CD4-positive, alpha-beta T cell treated with Interleukin-15 for 1 hour (primary cell): ENCODE data around the gene PRSS2.
A peak's percentile ranks its signal among the peaks of the same experiment; 100 is the strongest.
"Not testable (repeated sequence)": the region's sequence is repeated elsewhere in the genome, so short reads cannot be mapped to it uniquely, and the experiment has no call there.

Source experiments
- DNase-seq: peaks from one replicate; pipeline ENCODE4 v3.0.0-alpha.2; 2020

The PRSS2 gene

GRCh38 chr7:142770661-142771352 is at the start of gene PRSS2:
Gene PRSS2, plus strand, starts transcription at chr7:142770970. Its CDS starts 13 bp downstream, at chr7:142770983.
- DNase-seq, result no peak

DNA sequence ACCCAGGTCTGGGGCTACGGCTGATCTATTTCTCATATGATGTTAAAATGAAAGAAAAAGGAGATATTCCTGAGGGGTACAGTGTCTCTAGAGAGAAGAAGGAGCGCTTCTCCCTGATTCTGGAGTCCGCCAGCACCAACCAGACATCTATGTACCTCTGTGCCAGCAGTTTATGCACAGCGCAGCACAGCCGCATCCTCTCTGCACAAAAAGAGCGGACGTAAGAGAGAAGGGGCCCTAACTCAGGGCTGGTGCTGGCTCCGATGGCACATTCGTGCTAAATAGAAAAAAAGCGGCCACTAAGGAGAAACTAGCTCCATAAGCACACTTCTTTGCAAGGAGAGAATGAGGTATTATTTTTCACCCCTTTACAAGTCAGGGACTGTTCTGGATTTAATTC is 49.8 kb upstream of the PRSS2 start:
- no peak for DNase-seq

GRCh38 chr7:142722248-142722794 is 48.4 kb upstream of the PRSS2 start:
- no peak for DNase-seq

DNA sequence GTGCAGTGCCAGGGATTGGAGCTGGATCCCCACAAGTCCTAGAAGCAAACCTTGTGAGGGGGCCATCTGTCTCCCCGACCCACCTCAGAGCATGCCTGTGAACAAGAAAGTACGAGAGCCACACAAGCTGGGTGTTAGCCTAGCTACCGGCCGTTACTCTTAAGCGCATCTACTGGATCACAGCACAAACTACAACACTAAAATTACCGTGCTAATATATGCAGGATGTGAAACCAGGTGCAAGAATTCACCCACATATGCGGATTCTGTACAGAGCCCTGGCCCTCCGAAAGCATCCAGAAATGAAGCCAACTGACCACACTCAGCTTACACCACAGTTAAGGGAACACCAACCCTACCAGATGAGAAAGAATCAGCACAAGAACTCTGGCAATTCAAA is 37.5 kb upstream of the PRSS2 start:
- no peak for DNase-seq

DNA sequence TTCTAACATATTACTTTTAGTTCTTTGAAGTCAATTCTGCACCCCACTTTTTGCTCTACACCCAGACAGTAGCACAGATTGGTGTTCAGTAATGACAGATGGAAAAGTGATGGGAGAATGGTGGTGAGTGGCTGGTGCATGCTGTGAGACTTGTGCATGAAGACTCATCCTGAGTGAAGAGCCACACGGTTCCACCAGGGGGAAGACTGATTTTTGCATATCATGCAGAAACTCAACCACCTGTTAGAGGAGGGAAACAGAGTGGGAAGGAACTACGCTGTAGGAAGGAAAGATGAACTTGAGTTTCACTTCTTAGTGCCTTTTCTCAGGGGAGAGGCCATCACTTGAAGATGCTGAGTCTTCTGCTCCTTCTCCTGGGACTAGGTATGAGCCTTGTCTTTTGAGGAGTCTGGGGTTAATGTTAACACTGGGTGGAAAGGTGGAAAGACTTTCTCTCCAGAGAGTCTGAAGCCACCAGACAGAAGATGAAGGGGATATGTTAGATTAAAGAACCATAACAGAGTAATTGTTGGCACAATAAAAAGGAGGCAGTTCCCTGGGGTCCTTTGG is 30.8 kb upstream of the PRSS2 start:
- peak; percentile 25 for DNase-seq

- no peak for DNase-seq
Observed at GRCh38 chr7:142740786-142741185, 30.0 kb upstream of the PRSS2 start.

DNA sequence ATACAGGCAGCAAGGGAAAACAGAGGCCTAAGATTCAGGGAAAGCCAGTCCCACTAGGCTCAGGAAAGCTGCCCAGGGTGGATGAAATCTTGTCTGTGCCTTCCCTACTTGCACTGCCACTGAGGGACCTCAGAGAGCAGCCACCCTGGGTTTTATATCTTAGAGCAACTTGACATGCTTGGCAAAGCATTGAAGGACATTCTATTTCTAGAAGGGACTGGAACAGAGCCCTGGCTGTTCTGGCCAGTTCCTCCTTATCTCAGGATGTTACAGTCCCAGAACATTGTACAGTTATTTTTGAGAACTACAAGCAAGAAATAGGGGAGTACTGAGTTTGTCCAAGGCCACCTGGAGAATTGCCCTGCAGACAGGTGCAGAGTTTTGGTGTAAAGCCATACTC is 28.8 kb upstream of the PRSS2 start:
- not testable (repeated sequence) for DNase-seq

DNA sequence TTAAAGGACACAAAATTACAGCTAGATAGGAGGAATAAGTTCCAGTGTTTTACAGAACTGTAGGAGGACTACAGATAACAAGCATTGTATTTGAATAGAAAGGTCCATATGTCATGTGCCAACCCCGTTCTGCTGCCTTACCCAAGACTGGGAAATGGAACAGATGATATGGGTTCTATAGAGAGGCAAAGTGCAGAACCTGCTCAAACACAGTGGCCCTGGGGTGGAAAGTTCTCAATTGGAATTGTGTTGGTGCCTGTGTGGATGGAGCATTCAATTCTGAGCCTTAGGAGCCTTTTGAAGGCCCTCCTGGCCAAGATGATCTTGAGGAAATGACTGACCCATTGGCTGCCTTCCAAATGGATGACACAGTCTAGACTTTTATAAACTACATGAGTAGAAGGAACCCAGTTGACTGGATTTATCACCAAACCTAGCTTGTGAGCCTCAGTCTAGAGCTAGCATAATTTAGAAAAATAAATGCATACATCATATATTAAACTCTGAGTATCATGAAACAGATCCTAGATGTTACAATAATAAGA is 25.6 kb upstream of the PRSS2 start:
- DNase-seq, result no peak

GRCh38 chr7:142745745-142746144 is 25.0 kb upstream of the PRSS2 start:
- DNase-seq, result no peak

- no peak for DNase-seq
Observed at GRCh38 chr7:142746264-142746663, 24.5 kb upstream of the PRSS2 start.

DNA sequence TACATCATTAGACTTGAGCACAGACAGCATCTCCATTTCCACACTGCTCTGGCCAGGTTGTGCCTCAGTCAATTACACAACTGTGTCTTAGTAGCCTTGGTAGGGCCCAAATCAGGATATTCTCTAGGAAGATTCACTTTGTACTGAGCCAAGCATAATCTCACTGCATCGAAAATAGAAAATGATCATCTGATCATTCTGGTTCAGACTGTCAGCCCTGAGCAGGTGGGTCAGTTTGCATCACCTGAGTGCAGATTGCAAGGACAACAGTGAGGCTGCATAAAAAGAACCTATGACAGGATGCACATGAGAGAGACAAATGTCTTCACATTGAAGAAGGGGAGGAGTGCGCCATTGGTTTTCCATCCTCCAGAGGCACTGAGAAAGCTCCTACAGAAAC is 22.4 kb upstream of the PRSS2 start:
- DNase-seq, result not testable (repeated sequence)

GRCh38 chr7:142749218-142749993 is 21.4 kb upstream of the PRSS2 start, which contains the start of gene PRSS1:
Gene PRSS1, plus strand, starts transcription at chr7:142749472. Its CDS starts 13 bp downstream, at chr7:142749485.
- DNase-seq, result no peak

GRCh38 chr7:142750321-142750938 is 20.3 kb upstream of the PRSS2 start:
- no peak for DNase-seq

GRCh38 chr7:142751526-142752175 is 19.1 kb upstream of the PRSS2 start:
- not testable (repeated sequence) for DNase-seq

DNA sequence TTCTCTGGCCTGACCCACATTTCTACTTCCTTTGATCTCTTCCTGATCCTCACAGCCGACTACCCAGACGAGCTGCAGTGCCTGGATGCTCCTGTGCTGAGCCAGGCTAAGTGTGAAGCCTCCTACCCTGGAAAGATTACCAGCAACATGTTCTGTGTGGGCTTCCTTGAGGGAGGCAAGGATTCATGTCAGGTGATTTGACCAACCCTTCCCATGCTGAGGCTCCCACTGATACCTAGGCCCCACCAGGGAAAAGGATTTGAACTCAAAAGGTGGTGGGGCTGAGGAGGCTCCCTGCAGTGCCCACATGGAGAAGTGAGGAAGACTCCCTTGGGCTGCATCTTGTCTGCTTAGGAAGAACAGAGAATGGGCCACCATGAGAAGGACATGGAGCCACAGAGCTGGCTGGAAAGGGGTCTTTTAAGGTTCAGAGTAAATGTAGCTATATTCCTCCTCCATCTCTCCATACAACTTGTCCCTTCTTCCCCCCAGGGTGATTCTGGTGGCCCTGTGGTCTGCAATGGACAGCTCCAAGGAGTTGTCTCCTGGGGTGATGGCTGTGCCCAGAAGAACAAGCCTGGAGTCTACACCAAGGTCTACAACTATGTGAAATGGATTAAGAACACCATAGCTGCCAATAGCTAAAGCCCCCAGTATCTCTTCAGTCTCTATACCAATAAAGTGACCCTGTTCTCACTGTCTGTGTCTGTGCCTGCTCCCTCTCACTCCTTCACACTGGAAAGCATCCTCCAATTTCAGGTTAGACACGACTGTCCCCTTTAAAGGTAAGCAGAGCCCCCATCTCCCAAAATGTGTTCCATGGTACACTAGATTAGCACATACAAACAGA is 18.2 kb upstream of the PRSS2 start:
- DNase-seq, result no peak

DNA sequence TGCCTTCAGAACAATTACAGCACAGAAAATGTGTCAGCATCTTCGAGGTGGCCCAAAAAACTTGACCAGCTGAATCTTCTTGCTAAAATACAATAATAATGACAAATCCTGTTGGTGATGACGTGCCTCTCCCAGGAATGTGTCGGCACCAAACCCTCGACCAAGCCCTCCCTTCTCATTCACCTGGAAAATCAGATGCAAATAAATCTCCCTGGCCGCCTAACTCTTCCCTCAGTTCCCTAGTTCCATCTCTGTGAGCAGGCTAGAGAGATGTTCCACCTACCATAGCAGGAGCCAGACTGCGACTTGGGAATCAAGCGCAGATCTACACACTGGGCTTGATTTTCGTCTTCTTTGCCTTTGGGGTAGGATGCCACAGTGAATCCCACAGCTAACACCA is 17.4 kb upstream of the PRSS2 start:
- no peak for DNase-seq

DNA sequence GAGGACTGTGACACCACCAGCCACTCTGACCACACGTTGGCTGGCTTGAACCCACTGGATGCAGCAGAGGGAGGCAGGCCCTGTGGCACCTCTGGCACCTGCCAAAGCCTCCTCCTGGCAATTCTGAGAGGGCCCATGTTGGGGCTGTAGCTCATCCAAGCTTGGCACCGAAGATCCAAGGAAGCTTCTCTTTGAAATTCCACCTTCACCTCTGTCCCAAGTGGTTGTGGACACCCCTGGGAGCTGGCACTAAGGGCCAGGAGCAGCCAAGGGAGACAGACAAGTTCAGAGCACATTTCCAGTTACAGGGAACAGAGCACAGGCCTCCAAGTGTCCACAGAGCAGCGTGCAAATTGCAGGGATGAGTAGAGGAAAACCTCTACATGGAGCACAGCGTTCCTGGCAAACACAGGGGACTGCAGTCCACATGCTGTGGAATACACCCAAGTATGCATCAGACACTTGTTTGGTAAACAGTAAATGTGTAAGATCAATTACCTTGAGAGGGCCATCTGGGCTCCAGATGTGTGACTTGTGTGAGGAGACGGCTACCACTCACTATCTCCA is 16.8 kb upstream of the PRSS2 start:
- not testable (repeated sequence) for DNase-seq

DNA sequence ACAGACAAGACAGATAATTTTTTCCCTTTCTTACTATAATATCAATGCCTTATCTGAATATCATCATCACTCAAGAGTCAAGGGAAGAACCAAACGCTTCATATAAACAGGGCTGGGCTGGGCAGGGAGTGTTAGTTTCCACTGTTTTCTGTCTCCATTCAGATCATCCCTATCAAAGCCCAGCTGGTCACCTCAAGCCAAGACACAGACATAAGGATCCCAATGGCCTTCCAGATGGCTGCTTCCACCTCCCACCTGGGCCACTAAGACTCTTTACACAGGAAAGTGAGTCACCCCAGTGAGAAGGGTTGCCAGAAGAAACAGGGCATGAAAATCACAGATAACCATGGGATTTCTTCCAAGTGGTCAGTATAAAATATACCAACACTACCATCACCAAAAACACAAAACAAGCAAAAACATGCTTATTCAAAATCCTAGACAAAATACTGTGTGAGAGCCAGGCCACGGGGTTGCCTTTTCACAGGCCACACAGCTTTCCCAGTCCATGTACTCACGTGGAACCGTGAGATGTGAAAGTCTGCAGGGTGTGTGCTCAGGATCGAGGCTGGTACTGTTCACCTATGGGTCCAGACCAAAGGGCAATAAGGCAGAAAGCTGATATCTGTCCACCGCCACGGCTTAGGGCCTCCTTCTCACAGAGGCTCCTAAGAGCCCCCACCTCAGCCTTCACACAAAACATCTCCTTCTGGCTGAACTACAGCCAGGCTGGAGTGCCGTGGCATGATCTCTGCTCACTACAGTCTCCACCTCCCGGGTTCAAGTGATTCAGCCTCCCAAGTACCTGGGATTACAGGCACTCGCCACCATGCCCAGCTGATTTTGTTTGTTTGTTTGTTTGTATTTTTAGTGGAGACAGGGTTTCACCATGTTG is 15.8 kb upstream of the PRSS2 start:
- DNase-seq, result no peak

- not testable (repeated sequence) for DNase-seq
Observed at GRCh38 chr7:142758312-142758711, 12.5 kb upstream of the PRSS2 start.

GRCh38 chr7:142759433-142759832 is 11.3 kb upstream of the PRSS2 start:
- no peak for DNase-seq
